ENCODE results near the gene MEIS1. TPM values are rescaled to one million over a fixed set of nuclear protein-coding genes. Genes with fewer than 3 reads are reported as not detected.

MEIS1 gene
- total RNA-seq, 1 experiment from 2014 or later = 0.66 TPM

DNA sequence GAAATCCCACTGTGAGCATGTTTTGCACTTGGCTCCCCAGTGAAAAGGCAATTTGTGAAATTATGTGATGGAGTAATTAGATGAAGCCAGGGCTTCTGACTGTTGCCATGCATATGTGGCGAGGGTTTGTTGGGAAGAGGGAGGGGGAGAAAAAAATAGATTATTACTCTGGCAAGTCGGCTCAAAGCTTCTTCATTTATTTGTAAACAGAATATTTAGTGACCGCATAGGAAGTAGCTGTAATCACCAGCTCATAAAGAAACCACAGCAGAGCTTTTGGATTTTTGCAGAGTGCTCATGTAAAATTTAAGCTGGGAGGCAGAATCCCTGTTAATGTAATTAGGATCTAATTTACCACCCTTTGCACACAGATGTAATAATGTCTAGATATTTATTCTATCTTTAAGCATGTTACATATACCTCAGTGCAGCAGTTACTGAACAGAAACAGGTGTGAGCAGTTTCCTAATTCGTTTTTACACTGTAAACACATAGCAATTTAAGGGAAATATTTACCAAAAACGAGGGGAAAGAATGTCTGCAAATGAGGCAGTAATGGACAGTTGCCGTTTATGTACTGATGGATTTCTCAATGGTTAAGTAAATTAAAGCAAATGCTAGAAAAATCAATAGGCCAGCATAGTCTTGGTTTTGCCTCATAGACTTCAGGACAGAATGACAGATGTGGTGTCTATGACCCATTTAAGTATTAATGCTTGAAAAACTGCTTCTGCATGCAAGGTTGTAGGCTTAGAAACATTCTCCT lies 87.9 kb downstream of the MEIS1 start:
- Histone ChIP-seq H2BK120ac (ENCODE audit: low read depth, low read length, poor library complexity, severe bottlenecking) (no peak overlapping the region), H3K23me2 (ENCODE audit: insufficient read length, low read depth, low read length, poor library complexity, severe bottlenecking) (no peaks in the 10 kb centered on the region), H2BK5ac (ENCODE audit: insufficient read length, low read length) (no peak overlapping the region), H3K14ac (ENCODE audit: insufficient read depth, low read length) (no peak overlapping the region), H2BK12ac (ENCODE audit: insufficient read length, low read depth, low read length) (no peak overlapping the region), H4K8ac (replicated peaks; ENCODE audit: insufficient read length, low read depth, low read length) (no peak overlapping the region), H3K18ac (ENCODE audit: insufficient read length, low read depth, low read length) (no peak overlapping the region), H3K4ac (ENCODE audit: low read depth, low read length) (no peak overlapping the region), H3K9me3 (ENCODE audit: control insufficient read depth, low read depth, low read length) (no peaks in the 10 kb centered on the region), H4K5ac (ENCODE audit: insufficient read length, low read depth, low read length) (no peak overlapping the region), H2AK5ac (ENCODE audit: insufficient read length, low read length) (no peak overlapping the region), H3T11ph (ENCODE audit: low read length) (no peak overlapping the region), H3K56ac (ENCODE audit: insufficient read length, low read depth, low read length) (no peak overlapping the region), H3K4me1 (ENCODE audit: insufficient read depth, low read length) (peaks cover 3% of the 10 kb centered on the region; the same call in 1 of the 2 replicates), H3K27me3 (ENCODE audit: insufficient read depth, low read length) (no peaks in the 10 kb centered on the region), H4K91ac (ENCODE audit: insufficient read length, low read depth, low read length) (no peak overlapping the region), H3K79me1 (ENCODE audit: insufficient read depth, low read depth, low read length, poor library complexity, severe bottlenecking) (no peaks in the 10 kb centered on the region), H3K9ac (ENCODE audit: extremely low read depth, insufficient read length, low read length) (no peak overlapping the region), H4K20me1 (ENCODE audit: control insufficient read depth, insufficient read depth, insufficient read length) (no peaks in the 10 kb centered on the region), H3K79me2 (ENCODE audit: insufficient read depth, low read length) (no peaks in the 10 kb centered on the region), H3K4me2 (ENCODE audit: insufficient read depth, insufficient read length, low read length) (no peak overlapping the region), H3K27ac (ENCODE audit: insufficient read length, low read depth, low read length) (no peak overlapping the region), H2BK20ac (ENCODE audit: low read depth, low read length, poor library complexity, severe bottlenecking) (no peak overlapping the region), H3K23ac (ENCODE audit: insufficient read length, low read depth, low read length) (no peak overlapping the region), H2AFZ (ENCODE audit: low read length) (no peak overlapping the region), H2BK15ac (ENCODE audit: low read depth, low read length) (no peak overlapping the region)
- H3K27ac Mint-ChIP-seq = no peak overlapping the region
- no peak overlapping the region for H3K4me3 Mint-ChIP-seq
- WGBS (ENCODE audit: extremely low coverage, insufficient read length, low lambda C conversion rate) = no CpG with 5 or more reads among the region's 6 CpGs
- H3K36me3 Mint-ChIP-seq (ENCODE audit: insufficient read depth in 1 of 3, low read depth in 3 of 3) = no peaks in the 10 kb centered on the region
- TF ChIP-seq, protein P1, sequence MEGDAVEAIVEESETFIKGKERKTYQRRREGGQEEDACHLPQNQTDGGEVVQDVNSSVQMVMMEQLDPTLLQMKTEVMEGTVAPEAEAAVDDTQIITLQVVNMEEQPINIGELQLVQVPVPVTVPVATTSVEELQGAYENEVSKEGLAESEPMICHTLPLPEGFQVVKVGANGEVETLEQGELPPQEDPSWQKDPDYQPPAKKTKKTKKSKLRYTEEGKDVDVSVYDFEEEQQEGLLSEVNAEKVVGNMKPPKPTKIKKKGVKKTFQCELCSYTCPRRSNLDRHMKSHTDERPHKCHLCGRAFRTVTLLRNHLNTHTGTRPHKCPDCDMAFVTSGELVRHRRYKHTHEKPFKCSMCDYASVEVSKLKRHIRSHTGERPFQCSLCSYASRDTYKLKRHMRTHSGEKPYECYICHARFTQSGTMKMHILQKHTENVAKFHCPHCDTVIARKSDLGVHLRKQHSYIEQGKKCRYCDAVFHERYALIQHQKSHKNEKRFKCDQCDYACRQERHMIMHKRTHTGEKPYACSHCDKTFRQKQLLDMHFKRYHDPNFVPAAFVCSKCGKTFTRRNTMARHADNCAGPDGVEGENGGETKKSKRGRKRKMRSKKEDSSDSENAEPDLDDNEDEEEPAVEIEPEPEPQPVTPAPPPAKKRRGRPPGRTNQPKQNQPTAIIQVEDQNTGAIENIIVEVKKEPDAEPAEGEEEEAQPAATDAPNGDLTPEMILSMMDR (conservative IDR thresholded peaks at IDR 0.05) = no peak
- peaks cover 22 to 28% of the 10 kb centered on the region in 2 experiments for H3K4me1 Mint-ChIP-seq
- no peak for DNase-seq
- no peaks in the 10 kb centered on the region for H3K9me3 Mint-ChIP-seq
- H3K27me3 Mint-ChIP-seq (ENCODE audit: low read depth) = no peaks in the 10 kb centered on the region

Measured in H9 (cell line).